GM08714 (cell line): ENCODE data around the gene SLC30A10.
"Not testable (repeated sequence)": the region's sequence is repeated elsewhere in the genome, so short reads cannot be mapped to it uniquely, and the experiment has no call there.

Source experiments
- H3K4me3 ChIP-seq: fragments of 200-500 bp; sonication (Bioruptor generic); 2 replicates; pipeline ENCODE4 v1.5.1; 2014; ENCODE audit warnings: mild to moderate bottlenecking, low read length, inconsistent platforms
- ZNF274 ChIP-seq: IDR thresholded peaks from 2 replicates; pipeline ENCODE4 v1.6.1; 2012; ENCODE audit warnings: mild to moderate bottlenecking, low read depth, low read length

Gene SLC30A10

DNA sequence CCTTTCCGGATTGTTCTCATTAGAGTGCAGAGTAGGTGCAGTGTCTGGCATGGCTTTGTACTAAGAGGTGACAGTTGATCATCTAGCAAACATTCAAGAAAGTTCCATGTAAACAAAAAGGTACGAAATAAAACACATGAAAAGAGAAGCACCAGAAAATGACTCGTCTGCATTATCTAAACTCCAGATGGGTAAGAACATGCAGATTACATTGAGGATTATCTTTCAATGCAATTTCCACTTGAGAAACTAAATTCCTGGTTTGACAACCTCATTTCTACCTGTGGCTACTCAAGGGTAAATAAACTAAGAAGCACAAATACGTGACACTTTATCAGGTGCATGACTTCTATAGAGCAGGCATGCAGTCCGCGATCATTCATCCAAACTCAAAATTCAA is 17.6 kb downstream of the SLC30A10 start:
- TF ChIP-seq ZNF274 = no peak
- H3K4me3 ChIP-seq = no peak overlapping the region

DNA sequence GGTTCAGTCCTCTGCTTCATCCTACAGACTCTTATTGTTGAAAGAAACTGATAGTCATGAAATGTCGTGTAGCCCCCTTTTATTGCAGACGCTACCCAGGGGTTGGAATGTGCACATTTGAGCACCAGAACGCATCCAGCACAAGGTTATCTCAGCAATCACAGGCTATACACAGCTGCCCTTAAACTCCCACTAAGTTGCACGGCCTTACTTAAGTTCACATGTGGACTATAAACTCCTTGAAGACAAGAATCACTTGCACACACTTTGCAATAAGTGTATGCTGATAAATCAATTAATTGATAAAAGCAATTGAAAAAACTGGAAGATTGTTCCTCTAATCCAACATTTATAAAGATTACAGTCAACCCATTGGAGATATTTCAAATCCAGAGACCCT is 18.9 kb downstream of the SLC30A10 start:
- no peak for TF ChIP-seq ZNF274
- H3K4me3 ChIP-seq = no peak overlapping the region

DNA sequence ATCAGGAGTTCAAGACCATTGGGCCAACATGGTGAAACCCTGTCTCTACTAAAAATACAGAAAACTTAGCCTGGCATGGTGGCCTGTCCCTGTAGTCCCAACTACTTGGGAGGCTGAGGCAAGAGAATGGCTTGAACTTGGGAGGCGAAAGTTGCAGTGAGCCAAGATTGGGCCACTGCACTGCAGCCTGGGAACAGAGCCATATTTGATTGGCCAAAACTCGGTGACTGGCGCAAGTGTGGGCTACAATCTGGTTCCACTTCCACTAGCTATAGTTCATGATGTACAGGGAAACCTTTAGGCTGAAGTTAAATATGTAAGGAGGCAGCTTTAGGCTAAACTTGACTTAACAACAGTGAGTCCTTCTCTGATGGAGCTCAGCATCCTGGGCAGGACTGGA is 20.2 kb downstream of the SLC30A10 start:
- no peak overlapping the region for H3K4me3 ChIP-seq
- no peak for TF ChIP-seq ZNF274

DNA sequence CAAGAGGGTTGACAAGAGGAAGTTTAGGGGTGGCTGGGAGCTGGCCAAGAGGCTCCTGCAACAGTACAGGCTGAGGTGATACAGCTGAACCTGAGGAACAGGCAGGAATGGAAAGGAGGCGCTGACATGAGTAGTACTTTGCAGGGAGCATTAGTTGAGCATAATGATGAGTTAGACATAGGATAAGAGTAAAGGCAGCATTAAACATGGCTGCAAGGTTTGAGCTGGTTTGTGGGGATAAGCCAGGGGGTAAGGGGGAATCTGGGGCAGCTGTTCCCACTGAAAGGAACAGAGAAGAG is 20.6 kb downstream of the SLC30A10 start:
- no peak overlapping the region for H3K4me3 ChIP-seq
- TF ChIP-seq ZNF274 = no peak

DNA sequence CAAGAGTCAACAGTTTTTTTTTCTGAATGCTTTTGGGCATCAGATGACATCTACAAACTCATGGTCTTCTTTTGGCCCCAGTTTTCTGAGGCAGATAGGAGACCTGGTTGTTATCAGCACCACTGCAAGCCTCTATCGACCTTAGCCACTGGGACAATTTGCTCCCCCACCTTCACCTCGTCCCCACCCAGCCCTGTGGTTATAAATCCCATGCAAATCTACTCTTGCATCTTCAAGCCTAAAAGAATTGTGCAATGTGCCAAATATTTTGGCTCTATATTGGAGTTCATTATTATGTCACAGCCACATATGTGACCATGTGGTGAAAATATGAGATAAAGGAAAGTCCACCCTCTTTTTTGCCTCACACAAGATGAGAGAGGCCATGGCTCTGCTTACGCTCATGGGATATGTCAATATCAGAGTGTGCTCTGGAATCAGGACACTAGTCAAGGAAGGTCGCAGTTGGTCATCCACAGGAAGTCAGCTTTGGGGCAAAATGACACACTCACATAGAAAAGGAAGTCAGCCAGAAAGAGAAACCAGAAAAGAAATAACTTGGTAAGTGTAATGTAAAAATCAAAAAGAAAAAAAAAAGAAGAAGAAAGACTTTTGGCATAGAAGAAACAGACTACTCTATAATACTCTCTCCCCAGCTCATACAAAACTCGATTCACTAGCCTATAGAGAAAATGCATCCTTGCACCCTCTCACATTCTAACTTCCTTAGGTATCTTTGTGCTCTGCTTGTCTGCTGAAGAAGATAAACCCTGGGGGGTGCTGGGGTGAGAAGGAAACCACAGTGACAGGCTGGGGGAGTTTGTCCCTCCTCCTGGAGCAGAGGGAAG is 21.2 kb downstream of the SLC30A10 start:
- no peak for TF ChIP-seq ZNF274

DNA sequence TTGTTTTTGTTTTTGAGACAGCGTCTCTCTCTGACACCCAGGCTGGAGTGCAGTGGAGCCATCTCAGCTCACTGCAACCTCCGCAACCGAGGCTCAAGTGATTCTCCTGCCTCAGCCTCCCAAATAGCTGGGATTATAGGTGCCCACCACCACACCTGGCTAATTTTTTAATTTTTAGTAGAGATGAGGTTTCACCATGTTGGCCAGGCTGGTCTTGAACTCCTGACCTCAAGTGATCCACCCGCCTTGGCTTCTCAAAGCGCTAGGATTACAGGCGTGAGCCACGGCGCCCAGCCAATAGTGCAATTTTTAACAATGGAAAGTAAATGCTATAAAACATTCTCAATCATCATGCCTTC is 21.8 kb downstream of the SLC30A10 start:
- H3K4me3 ChIP-seq = not testable (repeated sequence)

More for the DNA sequence above, 21.2 kb downstream of the SLC30A10 start:
- H3K4me3 ChIP-seq = no peak overlapping the region

DNA sequence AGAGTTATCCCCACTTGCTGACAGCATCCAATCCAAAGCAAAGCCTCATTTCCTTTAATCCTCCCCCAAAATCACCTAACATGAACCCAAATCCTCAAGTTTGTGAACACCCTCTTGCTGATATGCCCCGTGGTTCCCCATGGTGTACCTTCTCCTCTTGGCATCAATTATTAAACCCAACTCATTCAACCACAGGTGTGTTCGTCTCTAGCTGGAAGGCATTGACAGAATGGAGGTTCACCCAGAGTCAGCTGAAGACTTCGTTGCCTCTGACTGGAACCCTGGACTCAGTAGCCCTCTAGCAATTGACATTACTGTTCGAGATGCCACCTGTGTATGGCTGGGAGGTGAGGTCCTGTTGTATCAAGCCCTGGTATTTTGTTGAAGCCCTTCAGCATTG is 22.8 kb downstream of the SLC30A10 start:
- H3K4me3 ChIP-seq = no peak overlapping the region
- TF ChIP-seq ZNF274 = no peak

DNA sequence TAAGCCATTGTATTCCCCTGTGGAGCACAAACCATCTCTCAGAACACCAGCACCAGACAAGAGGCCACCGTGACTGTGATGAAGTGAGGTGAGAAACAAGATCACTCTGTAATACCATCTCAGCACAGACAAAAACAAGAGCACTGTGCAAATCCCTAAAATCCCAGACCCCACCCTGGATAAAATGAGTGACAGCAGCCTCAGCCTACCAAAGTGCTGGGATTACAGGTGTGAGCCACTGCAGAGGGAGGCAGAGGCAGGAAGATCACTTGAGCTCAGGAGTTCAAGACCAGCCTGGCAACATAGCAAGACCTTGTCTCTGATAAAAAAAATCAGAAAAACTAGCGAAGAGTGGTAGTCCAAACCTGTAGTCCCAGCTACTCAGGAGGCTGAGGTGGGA is 23.4 kb downstream of the SLC30A10 start:
- TF ChIP-seq ZNF274 = no peak

DNA sequence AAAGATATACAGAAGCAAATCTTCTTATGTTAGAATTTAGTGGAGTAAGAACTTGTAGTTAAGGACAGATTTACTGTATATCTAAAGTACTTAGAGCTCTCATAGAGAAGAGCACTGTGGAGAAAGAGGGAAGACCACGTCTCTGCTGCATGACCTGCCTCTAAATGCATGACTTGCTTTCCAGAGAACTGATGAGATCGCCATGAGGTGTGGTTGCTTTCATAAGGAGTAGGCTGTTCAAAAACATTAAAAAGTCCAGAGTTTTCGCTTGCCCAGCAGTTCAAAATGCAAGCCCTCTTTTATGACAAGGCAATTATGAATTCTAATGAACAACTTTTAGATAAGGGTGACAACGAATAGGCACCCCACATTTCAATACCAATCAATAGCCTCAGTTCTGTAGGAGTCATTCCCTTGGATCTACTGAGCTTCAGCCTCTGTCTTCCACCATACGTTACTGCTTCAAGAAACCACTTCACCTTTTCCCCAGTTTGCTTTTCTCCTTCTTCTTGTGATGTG is 24.9 kb downstream of the SLC30A10 start:
- no peak for TF ChIP-seq ZNF274

More for the DNA sequence above, 23.4 kb downstream of the SLC30A10 start:
- H3K4me3 ChIP-seq = no peak overlapping the region

DNA sequence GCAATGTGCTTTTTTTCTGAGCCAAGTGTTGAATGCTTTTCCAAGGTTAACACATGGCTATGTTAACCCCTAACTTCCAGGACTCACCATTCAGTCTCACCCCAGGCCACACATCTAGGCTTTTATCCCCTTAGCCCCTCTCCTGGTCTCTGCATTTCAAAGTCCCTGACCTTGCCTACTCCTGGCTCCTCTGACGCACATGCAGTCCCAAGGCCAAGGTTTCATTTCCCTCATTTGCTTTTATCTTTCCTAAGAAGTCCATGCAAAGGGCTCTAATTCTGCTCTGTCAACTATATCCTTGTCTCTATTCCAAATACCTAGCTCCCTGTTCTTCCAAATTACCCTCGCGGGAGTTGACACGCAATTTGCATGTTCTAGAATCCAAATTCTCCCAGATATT is 25.4 kb downstream of the SLC30A10 start:
- no peak overlapping the region for H3K4me3 ChIP-seq
- no peak for TF ChIP-seq ZNF274

More for the DNA sequence above, 24.9 kb downstream of the SLC30A10 start:
- no peak overlapping the region for H3K4me3 ChIP-seq

DNA sequence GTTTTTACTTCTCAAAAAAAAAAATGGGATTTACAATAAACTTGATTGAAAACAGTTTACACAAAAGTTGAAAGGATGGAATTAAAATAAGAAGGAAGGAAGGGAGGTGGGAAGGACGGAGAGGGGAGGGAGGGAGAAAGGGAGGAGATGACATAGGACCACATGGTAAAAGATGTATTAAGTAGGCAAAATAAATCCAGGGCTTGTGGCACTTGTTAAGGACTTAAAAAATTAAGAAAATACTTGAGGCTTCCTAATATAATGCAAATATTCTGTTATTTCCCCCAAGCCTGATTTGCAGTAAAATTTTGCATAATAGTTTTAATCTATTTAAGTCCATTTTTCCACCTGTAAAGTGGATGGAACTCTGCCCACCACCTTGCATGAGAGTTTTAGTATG is 27.5 kb downstream of the SLC30A10 start:
- TF ChIP-seq ZNF274 = no peak
- no peak overlapping the region for H3K4me3 ChIP-seq

DNA sequence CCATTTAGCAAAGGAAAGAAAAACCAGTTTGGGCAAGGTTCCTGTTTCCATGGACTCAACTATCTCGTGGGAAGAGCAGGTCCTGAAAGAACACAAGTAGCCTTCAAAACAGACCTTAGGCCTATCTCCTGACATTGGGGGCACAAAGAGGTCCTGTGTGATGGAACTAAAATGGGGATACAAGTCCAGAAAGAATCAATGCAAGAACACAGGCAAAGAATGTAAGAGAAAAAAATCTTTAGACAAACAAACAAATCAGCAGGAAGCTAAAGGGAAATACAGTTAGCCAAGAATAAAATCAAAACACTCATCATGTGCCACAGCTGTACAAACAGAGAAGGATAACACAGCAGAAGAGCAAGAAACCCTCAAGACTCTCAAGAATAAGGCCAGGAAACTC is 28.2 kb downstream of the SLC30A10 start:
- H3K4me3 ChIP-seq = no peak overlapping the region
- no peak for TF ChIP-seq ZNF274

DNA sequence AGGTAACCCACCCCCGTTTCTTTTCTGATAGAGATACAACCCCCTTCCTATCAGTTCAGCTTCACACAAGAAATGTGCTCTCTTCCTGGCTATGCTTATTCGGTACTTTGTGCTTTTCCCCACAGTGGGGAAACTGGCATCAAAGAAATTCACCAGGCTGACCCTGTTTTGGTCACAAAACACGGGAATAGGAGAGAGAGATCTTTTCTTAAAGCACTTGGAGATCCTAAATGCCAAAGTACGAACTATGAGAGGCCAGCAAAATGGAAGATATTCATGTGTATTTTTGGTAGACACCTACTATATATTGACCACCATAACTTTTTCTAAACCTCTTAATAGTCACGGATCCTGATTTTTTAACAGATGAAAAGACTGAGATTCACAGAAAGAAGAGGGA is 30.0 kb downstream of the SLC30A10 start:
- TF ChIP-seq ZNF274 = no peak
- no peak overlapping the region for H3K4me3 ChIP-seq

DNA sequence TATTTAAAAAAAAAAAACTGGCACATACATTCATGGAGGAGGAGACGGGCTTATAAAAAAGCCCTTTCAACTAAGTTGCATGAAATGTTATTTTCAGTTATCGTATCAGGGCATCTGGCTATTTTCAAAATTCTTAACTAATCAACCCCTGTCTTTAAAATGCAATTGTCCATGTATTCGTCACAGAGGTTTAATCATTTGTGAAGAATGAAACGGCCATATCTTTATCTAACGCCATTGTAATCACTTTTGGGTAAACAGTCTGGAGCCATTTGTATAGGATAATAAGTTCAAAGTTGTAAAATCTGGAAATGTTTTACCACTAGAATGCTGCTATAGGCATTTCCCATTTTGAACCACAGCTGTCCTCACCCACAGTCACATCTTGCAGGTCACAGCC is 30.4 kb downstream of the SLC30A10 start:
- TF ChIP-seq ZNF274 = no peak
- H3K4me3 ChIP-seq = no peak overlapping the region

DNA sequence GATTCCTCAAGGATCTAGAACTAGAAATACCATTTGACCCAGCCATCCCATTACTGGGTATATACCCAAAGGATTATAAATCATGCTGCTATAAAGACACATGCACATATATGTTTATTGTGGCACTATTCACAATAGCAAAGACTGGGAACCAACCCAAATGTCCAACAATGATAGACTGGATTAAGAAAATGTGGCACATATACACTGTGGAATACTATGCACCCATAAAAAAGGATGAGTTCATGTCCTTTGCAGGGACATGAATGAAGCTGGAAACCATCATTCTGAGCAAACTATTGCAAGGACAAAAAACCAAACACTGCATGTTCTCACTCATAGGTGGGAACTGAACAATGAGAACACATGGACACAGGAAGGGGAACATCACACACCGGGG is 36.1 kb downstream of the SLC30A10 start:
- H3K4me3 ChIP-seq = not testable (repeated sequence)

DNA sequence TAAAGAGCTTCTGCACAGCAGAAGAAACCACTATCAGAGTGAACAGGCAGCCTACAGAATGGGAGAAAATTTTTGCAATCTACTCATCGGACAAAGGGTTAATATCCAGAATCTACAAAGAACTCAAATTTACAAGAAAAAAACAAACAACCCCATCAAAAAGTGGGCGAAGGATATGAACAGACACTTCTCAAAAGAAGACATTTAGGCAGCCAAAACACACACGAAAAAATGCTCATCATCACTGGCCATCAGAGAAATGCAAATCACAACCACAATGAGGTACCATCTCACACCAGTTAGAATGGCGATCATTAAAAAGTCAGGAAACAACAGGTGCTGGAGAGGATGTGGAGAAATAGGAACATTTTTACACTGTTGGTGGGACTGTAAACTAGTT is 36.5 kb downstream of the SLC30A10 start:
- H3K4me3 ChIP-seq = not testable (repeated sequence)

DNA sequence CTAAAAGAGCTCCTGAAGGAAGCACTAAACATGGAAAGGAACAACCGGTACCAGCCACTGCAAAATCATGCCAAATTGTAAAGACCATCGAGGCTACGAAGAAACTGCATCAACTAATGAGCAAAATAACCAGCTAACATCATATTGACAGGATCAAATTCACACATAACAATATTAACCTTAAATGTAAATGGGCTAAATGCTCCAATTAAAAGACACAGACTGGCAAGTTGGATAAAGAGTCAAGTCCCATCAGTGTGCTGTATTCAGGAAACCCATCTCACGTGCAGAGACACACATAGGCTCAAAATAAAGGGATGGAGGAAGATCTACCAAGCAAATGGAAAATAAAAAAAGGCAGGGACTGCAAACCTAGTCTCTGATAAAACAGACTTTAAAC is 39.7 kb downstream of the SLC30A10 start:
- not testable (repeated sequence) for H3K4me3 ChIP-seq
